ENCODE measurements around the gene RNF31.

RNF31 gene

DNA sequence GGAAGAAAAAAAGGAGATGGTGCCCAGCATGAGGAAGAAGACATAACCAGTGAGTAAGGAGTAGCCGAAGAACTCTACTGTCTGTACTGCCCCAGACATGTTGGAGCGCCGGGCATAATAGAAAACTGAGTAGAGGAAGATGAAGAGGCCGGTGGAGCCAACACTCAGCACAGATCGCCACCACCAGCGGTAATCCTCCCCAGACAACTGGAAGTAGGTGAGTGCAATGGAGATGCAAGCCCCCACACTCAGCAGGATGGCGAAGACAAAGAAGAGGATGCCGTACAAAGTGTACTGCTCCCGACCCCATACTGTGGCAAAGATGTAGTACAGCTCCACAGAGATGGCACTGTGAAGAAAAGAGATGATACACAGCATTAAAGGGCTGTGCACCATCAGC lies 42.2 kb downstream of the RNF31 start:
- no peak overlapping the region for H3K4me3 ChIP-seq (ENCODE audit: low read depth, low read length)
- TF ChIP-seq, protein P1, sequence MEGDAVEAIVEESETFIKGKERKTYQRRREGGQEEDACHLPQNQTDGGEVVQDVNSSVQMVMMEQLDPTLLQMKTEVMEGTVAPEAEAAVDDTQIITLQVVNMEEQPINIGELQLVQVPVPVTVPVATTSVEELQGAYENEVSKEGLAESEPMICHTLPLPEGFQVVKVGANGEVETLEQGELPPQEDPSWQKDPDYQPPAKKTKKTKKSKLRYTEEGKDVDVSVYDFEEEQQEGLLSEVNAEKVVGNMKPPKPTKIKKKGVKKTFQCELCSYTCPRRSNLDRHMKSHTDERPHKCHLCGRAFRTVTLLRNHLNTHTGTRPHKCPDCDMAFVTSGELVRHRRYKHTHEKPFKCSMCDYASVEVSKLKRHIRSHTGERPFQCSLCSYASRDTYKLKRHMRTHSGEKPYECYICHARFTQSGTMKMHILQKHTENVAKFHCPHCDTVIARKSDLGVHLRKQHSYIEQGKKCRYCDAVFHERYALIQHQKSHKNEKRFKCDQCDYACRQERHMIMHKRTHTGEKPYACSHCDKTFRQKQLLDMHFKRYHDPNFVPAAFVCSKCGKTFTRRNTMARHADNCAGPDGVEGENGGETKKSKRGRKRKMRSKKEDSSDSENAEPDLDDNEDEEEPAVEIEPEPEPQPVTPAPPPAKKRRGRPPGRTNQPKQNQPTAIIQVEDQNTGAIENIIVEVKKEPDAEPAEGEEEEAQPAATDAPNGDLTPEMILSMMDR (conservative IDR thresholded peaks at IDR 0.05; ENCODE audit: low read depth, low read length), result no peak
- no peak for DNase-seq (ENCODE audit: low read depth)

DNA sequence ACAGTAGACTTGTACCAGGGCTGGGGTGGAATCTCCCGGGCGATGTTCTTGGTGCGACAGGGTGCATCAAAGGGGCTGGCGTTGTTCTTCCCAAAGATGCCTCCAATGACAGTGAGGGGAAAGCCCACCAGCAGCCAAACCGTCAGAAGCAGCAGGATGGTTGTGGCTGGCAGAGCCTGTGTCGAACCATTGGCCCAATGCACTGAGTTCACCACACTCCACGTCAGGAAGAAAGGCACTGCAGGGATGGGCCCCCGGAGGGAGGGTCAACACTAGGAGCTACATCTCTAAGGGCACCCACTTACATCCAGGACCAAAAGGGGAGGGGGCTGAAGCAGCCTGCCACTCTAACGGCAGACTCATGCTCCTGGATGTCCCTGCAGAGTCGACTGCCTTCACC lies 43.1 kb downstream of the RNF31 start:
- TF ChIP-seq, protein P1 (conservative IDR thresholded peaks at IDR 0.05; ENCODE audit: low read depth, low read length), result no peak
- no peak overlapping the region for H3K4me3 ChIP-seq (ENCODE audit: low read depth, low read length)
- DNase-seq (ENCODE audit: low read depth), result no peak

DNA sequence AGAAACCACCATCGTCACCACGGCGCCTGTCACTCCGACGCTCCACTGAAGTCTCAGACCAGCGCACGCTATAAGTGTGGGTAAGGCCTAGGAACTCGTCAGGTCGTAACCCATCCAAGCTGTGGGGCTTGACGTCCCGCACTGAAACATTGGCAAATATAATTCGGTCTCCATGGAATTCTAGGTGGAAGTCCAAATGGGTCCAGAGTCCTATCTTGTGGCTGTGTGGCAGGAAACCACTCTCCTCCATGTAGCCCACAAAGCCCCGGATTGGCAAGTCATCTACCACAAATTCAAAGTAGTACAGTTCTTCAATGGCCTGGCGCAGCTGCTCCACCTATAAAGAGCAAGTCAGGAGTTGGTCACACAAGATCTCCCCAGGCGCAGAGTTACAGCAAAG lies 45.6 kb downstream of the RNF31 start:
- H3K4me3 ChIP-seq (ENCODE audit: low read depth, low read length), result no peak overlapping the region
- no peak for DNase-seq (ENCODE audit: low read depth)

DNA sequence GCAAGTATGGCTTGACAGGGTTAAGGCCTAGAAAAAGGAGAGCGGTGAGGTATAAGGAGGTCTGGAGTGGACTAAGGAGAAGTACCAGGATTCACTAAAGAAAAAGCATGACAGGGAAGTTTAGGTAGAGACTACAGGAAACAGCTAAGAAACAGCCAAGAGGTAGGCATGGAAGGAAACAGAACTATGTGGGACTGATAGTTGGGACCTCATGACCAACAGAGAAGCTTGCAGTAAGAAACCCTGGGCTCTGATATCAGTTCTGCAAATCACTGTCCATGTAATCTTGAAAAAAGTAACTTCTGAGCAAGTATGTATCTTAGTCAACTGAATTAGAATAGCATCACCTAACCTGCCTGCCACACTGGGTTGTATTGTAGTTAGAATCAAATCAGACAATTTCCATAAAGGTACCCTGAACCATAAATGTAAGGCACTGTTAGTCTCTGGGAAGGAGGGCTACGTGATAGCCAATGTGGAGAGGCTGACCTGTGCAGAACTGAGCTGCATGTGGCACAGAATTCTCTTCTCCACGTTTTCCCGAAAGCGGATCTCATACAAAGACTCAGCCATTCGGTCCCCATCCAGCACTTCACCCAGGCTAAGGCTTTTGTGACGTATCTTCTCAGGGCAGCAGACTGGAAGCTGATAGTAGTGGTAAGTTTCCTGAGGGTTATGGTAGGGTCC lies 47.0 kb downstream of the RNF31 start:
- TF ChIP-seq, protein P1 (conservative IDR thresholded peaks at IDR 0.05; ENCODE audit: low read depth, low read length), result no peak
- no peak for DNase-seq (ENCODE audit: low read depth)
- peak overlapping the region; percentile 96 for H3K4me3 ChIP-seq (ENCODE audit: low read depth, low read length)

More for the DNA sequence above, 45.6 kb downstream of the RNF31 start:
- TF ChIP-seq, protein P1 (conservative IDR thresholded peaks at IDR 0.05; ENCODE audit: low read depth, low read length), result no peak

DNA sequence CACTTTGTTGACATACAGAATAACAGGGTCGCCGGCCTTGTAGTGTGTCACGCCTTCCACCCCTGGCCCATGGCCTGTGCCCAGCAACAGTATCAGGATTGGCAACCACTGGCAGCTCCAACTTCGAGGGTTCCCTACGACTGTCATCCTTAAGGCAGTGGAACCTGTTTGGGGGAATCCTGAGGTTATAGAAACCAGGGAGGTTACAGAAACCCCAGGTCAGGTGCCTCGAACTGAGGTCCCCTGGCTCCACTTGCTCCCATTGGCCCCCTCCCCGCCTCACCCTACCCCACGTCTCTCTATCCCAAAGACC lies 47.5 kb downstream of the RNF31 start:
- DNase-seq (ENCODE audit: low read depth), result no peak
- TF ChIP-seq, protein P1 (conservative IDR thresholded peaks at IDR 0.05; ENCODE audit: low read depth, low read length), result no peak
- H3K4me3 ChIP-seq (ENCODE audit: low read depth, low read length), result peak overlapping the region; percentile 96

DNA sequence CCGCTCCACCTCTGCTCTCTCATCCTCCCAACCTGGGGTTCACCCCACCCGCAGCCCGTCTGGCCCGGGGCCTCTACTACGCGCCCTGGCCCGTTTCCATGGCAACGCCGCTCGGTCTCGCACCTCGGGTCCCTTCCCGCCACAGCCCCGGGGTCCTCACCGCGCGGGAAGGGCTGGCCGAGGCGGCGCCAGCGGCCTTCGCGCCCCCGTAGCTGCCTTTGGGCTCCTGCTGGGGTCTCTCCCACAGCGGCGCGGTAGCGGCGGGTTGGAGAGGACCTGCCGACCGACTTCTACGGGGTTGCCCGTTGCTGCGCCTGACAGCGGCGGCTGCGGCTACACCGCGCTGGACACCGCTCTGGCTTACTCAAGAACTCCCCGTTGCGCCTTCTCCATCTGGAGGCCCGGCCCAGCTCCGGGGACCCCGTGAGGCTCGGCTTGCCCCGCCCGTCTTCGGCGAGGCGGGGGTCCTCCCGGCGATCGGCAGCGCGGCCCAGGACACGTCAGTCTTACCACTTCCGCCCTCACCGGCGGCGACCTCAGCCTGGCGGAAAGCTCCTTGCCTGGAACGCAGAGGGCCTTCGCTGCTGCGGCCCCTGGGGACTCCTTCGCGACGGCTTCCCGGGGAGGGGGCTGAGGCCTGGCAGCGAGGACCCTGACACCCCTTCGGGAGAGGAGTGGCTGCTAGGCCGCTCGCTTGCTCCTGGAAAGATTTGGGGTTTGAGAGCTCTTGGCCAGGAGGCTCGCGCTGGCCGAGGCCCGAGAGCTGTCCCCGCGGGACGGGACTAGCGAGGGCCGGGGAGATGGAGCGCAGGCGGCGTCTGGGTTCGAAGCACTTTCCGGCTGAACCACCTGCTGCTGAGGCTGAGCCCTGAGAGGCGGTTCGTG lies 48.1 kb downstream of the RNF31 start, which contains the start of gene TM9SF1:
Gene TM9SF1 (minus strand): TSS at position 256 of the 885 bp plus-strand sequence. CDS start 422 bp downstream, outside the sequence.
- TF ChIP-seq, protein P1 (conservative IDR thresholded peaks at IDR 0.05; ENCODE audit: low read depth, low read length), result no peak
- DNase-seq (ENCODE audit: low read depth), result peak; percentile 92
- peak within 1 kb of the TSS; percentile 96 for H3K4me3 ChIP-seq (ENCODE audit: low read depth, low read length)

Measured in choroid plexus epithelial cell (primary cell).